OCI-LY1 (cell line): ENCODE measurements around the gene CITED1.

ENCODE experiments used
- CTCF ChIP-seq: fragments of 200-600 bp; sonication (generic), shearing (Covaris generic); IDR thresholded peaks from 2 replicates; pipeline ENCODE4 v1.5.1; 2017; ENCODE audit warnings: mild to moderate bottlenecking, antibody characterized with exemption, low read length, moderate library complexity, mixed read lengths
- EZH2 ChIP-seq: fragments of 200-600 bp; sonication (generic), shearing (Covaris generic); IDR thresholded peaks from 2 replicates; pipeline ENCODE4 v1.8.0; 2017; ENCODE audit warnings: borderline replicate concordance, mixed run types, mild to moderate bottlenecking, antibody characterized with exemption, low read length, moderate library complexity, mixed read lengths

GRCh38 chrX:72314881-72315280, 9.2 kb upstream of the CITED1 start:
- no peak for TF ChIP-seq EZH2
- TF ChIP-seq CTCF = no peak
